ENCODE results near the gene DHPS. TPM values are rescaled to one million over a fixed set of nuclear protein-coding genes. Genes with fewer than 3 reads are reported as not detected.
A peak's percentile ranks its signal among the peaks of the same experiment; 100 is the strongest.

DHPS gene
- total RNA-seq, 1 donor from 2014 or later: 70.5 TPM

- H3K4me3 ChIP-seq: peak within 1 kb of the TSS; percentile 63
- H3K27ac ChIP-seq: peak within 1 kb of the TSS; percentile 88
- no peaks in the 10 kb centered on the region for H3K9me3 ChIP-seq
- ATAC-seq: peak; percentile 53
- no peaks in the 10 kb centered on the region for H3K27me3 ChIP-seq
- DNase-seq: peak; percentile 75
- H3K4me1 ChIP-seq: peaks cover 33% of the 10 kb centered on the region
- peaks cover 8% of the 10 kb centered on the region for H3K36me3 ChIP-seq
- no peak for TF ChIP-seq CTCF (IDR thresholded peaks at IDR 0.05)
- intact Hi-C loops (cut with DNase I): no loop called here
Observed at GRCh38 chr19:12723641-12724426, 42.2 kb upstream of the DHPS start, which contains the start of gene TNPO2. Gene TNPO2, minus strand, starts transcription at chr19:12723932. Its CDS starts 2,955 bp downstream, at chr19:12720977.

GRCh38 chr19:12723381-12723640 is 41.6 kb upstream of the DHPS start:
- TF ChIP-seq CTCF (IDR thresholded peaks at IDR 0.05): no peak
- peaks cover 8% of the 10 kb centered on the region for H3K36me3 ChIP-seq
- intact Hi-C loops (cut with DNase I): no loop called here
- H3K27ac ChIP-seq: peak overlapping the region; percentile 88
- H3K4me1 ChIP-seq: peaks cover 33% of the 10 kb centered on the region
- no peak for ATAC-seq
- no peak for DNase-seq
- peak overlapping the region; percentile 63 for H3K4me3 ChIP-seq
- H3K9me3 ChIP-seq: no peaks in the 10 kb centered on the region
- H3K27me3 ChIP-seq: no peaks in the 10 kb centered on the region

GRCh38 chr19:12722566-12723380 is 41.1 kb upstream of the DHPS start:
- no peaks in the 10 kb centered on the region for H3K27me3 ChIP-seq
- ATAC-seq (peak; percentile 94), DNase-seq (peak; percentile 96)
- no peak for TF ChIP-seq CTCF (IDR thresholded peaks at IDR 0.05)
- H3K4me3 ChIP-seq: peak overlapping the region; percentile 63
- H3K4me1 ChIP-seq: peaks cover 33% of the 10 kb centered on the region
- H3K9me3 ChIP-seq: no peaks in the 10 kb centered on the region
- intact Hi-C loops (cut with DNase I): no loop called here
- peak overlapping the region; percentile 88 for H3K27ac ChIP-seq
- peaks cover 12% of the 10 kb centered on the region for H3K36me3 ChIP-seq

- intact Hi-C loops (cut with DNase I): no loop called here
- DNase-seq: peak; percentile 85
Observed at GRCh38 chr19:12721656-12722565, 40.2 kb upstream of the DHPS start.

More at GRCh38 chr19:12721656-12722565, 40.2 kb upstream of the DHPS start:
- Histone ChIP-seq H3K27ac (peak overlapping the region; percentile 88), H3K4me1 (peaks cover 33% of the 10 kb centered on the region), H3K4me3 (peak overlapping the region; percentile 63), H3K27me3 (no peaks in the 10 kb centered on the region), H3K9me3 (no peaks in the 10 kb centered on the region), H3K36me3 (peaks cover 19% of the 10 kb centered on the region)
- TF ChIP-seq CTCF (IDR thresholded peaks at IDR 0.05): no peak
- peak; percentile 74 for ATAC-seq

All from upper lobe of right lung (tissue), 1 donor.